Measurements from ENCODE around the gene PRELID2.
"Not testable (repeated sequence)": the region's sequence is repeated elsewhere in the genome, so short reads cannot be mapped to it uniquely, and the experiment has no call there.

Gene PRELID2

DNA sequence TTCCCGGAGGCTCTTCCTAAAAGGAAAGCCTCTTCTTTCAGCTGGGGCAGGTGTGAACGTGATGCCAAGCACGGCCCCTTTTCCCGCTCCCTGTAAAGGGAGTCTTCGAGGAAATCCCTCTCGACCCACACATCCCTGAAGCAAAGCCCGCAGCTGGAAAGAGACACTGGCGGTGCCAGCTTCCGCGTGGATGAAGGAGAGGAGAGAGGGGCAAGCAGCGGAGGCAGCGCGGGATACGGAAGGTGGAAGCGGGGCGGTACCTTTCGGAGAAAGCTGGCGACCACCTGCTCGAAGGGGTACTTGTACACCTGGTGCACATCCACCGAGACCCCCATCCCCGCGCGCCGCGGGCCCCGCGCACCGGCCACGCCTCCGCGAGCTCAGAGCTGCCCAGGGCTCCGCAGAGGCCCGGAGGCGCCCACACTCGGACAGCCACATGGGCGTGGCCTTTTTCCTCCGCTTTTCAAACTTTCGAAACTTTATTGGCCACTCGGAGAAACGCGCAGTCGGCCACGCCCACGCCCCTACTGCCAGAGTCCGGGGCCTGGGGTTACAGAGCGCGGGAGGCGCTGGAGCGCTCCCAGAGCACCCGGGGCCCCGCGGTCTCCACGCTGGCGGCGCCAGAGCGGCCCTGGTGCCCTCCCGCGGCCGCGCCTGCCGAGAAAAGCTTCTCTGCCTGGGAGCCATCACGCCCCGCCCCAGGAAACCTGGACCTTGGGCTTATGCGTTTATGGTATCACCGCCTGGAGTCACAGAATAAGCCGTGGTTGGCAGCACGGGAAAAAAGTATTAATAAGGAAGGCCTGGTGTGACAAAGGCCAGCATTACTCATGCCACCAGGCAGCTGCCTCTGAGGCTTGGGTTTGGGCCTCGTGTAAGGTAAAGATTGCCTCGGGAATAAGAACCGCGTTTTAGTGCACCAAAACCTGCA is at the start of gene PRELID2:
TSS of gene PRELID2 (minus strand) at position 426 of the 931 bp plus-strand sequence. CDS start at position 335, 91 bp downstream.
- DNase-seq = peak; percentile 59 to 60

DNA sequence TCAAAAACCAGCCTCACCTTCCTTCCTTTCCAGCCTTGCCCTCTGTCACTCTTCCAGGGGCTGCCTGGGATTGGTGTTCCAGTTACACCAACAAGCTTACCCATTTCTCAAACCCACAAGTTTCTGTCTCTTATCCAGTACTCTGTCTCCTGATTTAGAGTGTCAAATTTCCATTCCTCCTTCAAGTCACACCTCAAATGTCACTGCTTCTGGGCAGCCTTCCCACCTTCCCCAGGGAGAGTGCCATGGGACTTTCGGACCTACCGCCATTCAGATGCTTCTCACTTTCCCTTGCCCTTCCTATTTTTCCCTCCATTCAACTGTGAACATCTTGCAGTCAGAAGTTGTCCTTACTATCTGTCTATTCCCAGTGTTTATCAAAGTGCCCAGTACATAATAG is 39.6 kb upstream of the PRELID2 start:
- no peak for DNase-seq

DNA sequence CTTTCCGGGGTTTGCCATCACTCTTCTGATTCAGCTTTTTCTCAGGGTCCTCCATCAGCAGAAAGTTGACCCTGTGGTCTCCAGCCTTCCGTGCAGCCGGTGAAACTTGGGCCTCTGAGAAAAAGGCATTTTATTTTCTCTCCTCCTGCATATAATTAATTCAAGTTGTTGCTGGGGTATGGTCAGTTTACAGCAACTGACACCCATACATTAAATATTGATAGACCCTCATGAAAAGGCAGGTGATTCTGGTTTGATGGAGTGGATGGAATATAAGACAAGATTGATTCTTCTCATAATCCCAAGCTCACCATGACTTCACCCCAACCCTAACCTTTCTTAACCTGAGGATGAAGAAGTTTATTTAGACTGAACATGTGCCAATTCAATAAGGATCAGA is 37.8 kb upstream of the PRELID2 start, which contains the start of gene GRXCR2:
TSS of gene GRXCR2 (minus strand) at position 101 of the 400 bp plus-strand sequence. CDS start at position 55, 46 bp downstream.
- no peak for DNase-seq

DNA sequence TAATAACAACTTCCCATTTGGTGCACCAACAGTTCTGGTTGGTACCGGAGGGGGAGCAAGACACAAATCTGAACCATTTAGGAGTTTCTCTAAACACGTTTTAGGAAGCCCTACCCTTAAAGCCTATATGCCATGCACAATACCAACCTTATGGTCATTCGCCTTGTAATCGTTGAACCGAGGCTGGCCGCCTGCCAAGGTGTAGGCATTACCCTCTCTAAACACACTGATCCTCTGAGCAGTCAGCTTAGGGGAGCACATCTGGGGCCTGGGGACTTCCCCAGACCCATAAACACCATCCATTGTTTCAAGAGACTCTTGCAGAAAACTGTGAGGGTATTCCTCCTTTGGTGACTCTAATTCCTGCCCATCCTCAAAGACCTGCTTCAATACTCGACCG is 37.3 kb upstream of the PRELID2 start:
- DNase-seq = no peak

DNA sequence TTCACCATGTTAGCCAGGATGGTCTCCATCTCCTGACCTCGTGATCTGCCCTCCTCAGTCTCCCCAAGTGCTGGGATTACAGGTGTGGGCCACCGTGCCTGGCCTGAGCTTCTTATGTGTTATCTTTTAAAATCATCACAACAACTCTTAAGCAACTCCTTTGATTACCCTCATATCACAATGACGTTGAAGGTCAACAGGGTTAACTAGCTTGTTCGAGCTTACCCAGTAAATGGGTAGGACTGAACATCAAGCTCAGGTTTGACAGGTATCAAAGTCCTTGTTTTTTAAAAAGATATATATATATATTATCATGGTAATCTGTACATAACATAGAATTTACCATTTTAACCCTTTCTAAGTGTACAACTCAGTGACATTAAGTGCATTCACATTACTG is 34.6 kb upstream of the PRELID2 start:
- DNase-seq = no peak

DNA sequence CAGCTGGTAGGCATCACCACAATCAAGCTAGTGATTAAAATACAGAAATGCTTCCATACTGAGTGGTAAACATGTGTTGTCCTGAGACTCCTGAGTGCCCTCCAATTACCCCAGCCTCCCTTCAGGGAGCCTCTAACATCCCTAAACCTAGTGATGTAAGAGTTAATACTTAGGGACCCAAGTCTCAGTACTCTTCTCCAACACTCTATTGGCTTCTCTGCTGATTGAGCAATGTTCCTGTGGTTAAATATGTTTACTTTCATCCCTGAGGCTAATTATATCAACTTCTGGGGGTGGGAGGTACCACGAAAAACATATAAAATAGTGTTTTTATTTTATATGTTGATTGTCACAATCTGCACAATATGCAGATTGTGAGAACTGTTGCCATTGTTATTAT is 32.7 kb upstream of the PRELID2 start:
- no peak for DNase-seq

DNA sequence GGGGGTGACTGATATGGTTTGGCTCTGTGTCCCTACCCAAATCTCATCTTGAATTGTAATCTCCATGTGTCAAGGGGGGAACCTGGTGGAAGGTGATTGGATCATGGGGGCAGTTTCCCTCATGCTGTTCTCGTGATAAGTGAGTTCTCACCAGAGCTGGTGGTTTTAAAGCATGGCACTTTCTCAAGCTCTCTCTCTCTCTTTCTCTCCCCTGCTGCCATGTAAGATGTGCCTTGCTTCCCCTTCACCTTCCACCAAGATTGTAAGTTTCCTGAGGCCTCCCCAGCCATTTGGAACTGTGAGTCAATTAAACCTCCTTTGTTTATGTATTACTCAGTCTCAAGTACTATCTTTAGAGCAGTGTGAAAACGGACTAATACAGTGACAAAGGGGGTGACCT is 29.3 kb upstream of the PRELID2 start:
- DNase-seq = not testable (repeated sequence)

DNA sequence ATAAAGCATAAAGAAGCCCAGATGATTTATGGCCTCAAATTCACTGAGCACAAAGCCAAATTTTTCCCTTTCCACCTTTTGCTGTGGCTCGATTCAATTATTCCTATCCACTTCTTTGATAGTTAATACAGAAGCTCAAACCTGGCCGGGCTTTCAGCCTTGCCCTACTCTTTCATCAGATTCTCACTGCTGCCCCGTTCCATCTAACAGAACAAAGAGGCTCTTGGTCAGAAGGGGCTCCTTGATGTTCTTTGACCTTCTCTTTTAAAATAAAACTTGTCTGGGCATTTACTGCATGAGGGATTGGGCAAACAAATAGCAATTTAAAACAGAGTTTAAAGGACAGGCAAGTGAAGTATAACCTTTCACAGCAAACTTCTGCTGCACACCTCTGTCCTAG is 27.9 kb upstream of the PRELID2 start:
- no peak for DNase-seq

DNA sequence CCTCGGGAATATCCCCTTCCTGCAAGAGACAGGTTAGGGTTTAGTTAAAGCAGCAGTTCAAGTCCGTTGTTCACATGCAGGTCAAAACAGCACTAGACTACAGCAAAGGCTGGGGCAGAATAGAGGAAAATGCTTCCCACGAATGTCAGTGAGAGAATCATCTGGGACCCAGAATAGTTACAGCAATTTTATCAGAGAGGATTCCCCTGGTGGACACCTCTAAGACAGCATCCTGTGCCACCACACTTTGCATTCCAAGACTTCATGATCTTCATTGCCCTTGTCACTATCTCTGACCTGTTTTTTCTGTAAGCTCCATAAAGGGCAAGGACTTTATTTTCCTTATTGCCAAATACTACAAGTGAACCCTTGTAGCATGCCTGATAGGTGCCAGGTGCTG is 24.8 kb upstream of the PRELID2 start:
- DNase-seq = no peak

DNA sequence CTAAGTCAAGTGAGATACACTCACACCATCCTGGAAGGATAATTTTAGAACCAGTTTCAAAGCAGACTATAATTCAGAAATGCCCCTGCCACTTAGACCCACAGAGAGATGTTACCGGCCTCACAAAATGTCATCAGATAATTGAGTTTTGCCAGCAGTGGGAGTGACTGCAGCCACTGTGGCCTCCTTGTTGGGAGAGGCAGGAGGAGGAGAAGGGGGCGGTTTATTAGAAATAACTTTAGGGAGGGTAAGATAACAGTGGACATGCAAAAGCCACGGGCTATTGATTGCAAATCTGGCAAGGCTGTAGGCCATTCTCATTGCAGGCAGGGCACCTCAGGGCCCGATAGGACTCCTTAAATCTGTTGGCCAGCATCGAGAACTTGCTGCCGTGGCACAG is 24.3 kb upstream of the PRELID2 start:
- no peak for DNase-seq

DNA sequence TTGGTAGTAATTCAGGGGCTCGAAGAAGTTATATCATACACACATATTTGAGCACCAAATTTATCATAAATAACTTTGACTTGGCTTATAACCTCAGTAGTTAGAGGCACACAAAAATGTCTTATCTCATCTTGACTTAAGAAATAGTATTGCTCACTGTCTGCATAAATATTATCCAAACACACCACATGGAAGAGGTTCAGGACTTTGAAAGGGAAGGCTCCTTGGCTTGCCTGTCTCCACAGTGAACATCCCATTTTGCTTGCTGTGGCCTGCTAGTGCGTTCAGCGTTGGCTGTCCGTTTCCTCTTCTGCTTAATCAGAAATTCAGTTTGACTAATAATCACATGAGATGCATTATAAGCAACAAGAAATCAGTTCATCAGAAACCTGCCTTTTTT is 23.8 kb upstream of the PRELID2 start:
- DNase-seq = no peak

DNA sequence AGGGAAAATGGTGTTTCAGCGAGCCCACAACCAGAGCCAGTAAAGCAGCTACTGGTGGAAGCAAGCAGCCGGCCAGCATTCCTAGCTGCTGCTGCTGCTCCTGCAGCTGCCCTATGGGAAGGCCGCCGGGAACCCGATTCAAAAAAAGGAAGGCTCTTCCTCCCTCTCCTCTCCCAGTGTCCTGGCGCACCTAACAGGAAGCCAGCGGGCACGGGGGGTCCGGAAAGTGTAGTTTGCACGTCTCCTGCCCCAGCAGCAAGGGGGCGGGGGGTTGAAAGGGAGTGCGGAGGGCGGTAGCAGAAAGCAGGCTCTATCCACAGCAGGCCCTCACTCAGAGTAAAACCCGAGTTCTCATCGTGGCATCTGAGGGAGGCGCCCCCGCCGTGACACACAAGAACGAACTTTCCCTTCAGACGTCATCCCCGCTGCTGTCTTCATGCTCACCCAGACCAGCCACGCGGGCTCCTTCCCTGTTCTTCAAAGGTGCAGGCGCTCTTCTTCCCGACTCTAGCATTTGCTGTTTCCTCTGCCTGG is 21.2 kb upstream of the PRELID2 start:
- peak in 1 of 2 donors; percentile 13 for DNase-seq

DNA sequence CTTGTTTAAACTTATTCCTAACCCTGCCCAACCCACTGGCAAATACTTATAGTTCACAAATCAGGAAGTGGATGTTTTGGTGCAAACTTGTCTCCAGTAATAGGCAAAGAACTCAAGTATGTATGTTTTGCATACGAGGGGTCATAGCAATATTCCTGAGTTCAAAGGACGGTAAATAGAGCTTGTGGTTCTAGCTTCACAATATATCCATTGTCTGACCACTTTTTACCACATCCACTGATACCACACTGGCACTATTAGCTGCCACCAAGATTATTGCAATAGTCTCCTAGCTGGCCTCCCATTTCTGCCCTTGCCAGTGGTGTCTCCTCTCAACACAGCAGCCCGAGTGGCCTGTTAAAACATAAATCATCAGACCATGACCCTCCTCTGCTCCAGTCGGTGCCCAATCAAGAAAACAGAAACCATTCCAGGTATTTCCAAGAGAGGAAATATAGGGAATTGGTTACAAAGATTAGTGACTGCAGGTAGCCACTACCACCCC is 20.7 kb upstream of the PRELID2 start:
- no peak for DNase-seq

DNA sequence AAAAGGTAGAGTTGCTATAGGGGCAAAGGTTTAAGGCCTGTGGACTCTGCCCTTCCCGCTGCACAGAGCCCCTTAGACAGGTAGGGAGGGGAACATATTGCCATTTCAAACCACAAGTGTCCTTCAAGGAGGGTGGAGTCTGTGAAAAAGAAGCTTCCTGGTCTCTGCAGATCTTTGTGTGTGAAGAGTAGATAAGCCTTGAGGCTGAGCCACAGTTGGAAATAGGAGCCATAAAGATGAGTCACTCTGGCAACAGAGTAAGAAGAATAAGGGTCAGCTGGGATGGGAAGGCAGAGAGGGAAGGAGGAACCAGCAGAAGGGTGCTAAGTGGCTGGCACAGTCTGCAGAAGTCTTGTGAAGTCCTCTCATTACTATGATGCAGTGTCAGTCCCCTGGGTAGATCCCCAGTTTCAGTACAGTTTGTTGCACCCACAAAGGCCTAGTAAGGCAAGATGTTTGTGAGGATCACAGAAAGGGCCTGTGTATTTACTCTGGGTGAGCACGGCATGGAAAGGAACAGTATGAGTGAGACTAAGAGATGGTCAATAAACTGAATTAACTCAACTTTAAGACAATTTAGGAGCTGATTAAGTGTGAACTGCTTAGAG is 19.6 kb upstream of the PRELID2 start:
- no peak for DNase-seq

DNA sequence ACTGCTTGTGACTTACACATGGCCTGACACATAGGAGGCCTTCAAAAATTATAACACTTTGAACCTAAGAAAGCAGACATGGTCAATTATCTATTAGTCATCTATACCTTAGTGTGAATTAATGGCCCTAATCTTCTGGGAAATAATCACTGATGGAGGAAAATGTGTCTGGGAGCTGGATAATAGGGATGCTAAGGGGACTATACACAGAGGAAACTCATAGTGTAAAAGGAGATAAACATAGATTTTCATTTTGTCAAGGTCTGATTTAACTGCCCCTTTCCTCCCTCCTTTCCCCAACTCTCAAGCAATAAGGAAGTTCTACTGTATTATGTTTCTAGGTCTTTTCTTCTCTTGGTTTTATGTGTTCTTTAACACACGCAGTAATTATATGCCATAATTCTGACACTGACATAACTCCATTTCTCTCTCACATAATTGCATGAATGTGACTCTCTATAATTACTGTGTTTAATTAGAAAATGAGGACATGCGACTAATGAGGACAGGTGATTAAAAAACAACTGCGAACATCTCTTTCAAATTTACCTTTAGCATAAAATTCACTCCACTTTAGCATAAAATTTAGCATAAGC is 18.7 kb upstream of the PRELID2 start:
- DNase-seq = no peak

DNA sequence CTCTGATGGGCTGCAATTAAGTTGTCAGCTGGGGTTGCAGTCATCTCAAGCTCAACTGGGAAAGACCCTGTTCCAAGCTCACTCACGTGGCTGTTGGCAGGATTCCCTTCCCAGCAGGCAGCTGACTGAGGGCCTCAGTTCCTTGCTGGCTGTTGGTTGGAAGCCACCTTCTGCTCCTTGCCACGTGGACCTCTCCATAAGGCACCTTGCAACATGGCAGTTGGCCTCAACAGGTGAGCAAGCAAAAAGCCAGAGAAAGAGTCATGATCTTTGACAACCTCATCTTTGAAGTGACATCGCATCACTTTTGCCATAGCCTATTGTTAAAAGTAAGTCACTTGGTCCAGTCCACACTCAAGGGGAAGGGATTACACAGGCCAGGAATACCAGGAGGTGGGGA is 17.8 kb upstream of the PRELID2 start:
- no peak for DNase-seq

DNA sequence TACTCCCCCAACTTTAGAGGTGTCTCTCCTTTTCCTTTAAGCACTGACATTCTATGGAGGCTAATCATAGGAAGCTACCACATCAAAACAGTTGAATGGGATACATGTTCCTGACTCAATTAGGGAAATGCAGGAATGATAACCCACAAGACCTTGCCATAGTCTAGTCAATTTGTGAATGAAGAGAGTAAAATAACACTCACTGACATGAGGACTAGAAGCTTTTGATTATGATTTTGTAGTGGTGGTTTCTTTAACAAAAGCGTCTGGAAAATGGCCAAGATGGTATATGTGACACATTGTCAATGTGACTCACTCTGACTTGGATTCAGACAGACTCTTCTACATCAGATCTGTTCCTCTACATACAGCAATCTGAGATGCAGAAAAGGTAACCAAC is 13.7 kb upstream of the PRELID2 start:
- DNase-seq = no peak

DNA sequence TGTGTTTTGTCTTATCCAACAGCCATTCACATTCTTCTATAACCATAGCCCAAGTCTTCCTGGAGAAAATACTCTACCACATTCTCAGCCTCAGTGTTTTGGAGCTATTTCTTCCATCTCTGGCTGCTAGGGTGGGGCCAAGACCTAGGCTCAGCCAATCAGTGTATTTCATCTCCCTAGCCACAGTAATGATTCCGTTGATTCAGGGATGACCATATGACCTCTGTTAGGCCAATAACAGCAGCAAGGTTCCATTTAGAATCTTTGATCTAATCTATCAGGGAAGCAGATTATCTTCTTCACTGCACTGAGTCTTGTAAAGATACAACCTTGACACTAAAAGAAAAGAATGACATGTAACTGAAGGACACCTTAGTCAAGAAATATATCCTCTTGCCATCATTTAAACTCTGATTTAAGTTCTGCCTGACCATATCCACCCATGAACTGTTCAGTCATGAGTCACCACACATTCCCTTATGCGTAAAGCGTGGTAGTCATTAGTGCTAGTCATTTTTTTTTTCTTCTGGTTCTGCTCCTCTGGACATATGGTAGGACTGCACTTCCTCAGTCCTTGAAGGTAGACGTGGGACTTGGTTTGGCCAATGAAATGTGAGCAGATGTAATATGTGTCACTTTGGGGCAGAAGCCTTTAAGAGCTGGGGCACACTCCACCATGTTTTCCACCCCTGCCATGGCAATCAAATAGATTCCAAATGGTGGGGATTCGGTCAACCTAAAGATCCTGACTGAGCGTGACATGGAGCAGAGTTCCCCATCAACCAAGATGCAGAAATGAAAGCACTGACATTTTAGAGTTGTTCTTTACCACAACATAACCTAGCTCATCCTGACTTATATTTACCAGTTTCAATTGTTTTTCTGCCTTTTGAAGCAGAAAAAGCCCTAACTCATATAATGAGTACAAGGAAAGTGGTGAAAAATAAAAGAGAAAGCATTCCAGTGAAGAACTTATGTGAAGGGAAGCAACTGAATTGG is 12.7 kb upstream of the PRELID2 start:
- no peak for DNase-seq

DNA sequence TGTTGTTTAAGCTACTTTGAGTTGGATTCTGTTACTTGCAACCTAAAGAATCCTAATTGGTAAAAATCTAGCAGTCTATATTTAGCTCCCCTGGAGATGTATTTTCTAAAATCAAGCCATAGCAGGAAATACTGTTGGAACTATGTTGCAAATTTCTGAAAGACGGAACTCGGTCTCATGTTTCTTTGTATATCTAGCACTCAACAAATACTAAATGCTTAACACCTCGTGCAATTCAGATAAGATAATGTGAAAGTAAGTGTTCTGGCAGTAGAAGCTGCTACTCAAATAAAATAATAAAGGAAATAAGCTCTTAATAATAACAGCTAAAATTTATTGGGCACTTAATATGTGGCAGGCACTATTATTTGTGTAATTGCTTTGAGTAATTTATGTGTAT is 10.9 kb upstream of the PRELID2 start:
- no peak for DNase-seq

DNA sequence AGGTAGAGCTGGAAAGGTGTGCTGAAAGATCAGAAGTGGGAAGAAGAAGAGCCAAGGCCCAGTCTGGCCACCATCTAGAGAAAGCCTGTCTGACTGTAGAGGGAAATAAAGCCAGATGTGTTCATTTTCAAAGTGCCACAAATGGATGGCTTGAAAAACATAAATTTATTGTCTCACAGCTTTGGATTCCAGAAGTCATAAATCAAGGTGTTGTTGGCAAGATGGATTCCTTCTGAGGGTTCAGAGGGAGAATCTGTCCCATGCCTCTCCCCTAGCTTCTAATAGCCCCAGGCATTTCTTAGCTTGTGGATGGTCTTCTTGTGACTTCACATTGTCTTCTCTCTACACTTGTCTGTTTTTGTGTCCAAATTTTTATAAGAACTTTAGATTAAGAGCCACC is 6.2 kb upstream of the PRELID2 start:
- no peak for DNase-seq

DNA sequence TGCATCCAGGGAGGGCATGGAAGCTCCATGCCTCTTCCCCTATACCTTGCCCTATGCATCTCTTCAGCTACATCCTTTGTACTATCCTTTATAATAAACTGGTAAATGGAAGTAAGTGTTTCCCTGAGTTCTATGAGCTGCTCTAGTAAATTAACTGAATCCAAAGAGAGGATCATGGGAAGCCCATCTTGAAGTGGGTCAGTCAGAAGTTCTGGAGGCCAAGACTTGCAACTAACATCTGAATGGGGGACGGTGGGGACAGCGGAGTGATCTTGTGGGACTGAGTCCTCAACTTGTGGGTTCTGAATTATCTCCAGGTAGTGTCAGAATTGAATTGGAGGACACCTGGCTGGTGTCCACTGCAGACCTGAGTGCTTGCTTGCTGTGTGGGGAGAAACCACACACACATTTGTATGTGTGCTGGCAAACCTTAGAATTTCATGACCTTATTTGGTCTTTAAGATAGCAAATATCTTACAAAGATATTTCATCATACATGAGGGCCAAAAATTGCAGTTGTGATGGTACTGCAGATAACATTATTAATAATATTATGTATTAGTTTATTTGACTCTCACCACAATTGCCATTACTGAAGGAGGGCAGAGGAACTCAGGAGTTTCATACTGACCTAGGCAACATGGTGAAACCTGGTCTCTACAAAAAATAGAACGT is 5.5 kb upstream of the PRELID2 start:
- no peak for DNase-seq

DNA sequence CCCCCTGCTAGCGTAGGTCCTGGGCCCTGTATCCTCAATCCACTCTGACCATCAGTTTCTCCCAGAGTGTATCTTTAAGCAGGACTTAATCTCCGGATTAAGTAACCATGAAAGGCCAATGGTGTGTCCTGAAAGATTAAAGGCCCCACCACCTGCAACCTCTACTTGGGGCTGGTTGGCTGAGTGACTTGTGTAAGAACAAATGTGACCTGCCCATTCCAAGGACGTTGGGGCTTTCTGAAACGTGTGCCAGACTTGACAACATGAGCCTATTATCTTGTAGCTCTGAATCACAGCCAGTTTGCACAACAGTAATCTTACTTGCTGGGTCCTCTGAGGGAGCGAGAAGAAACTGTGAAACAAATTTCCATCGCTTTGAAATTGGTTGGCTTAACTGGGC is 3.1 kb upstream of the PRELID2 start:
- DNase-seq = no peak

Data from CD4-positive, alpha-beta T cell treated with Interleukin-4 for 1 hour (primary cell).